22Rv1 (cell line): ENCODE data around the gene FAM180B.
A peak's percentile ranks its signal among the peaks of the same experiment; 100 is the strongest.

Source experiments
- CTCF ChIP-seq: fragments of 450-650 bp; IDR thresholded peaks from 2 replicates; pipeline ENCODE4 v1.5.1; 2017; ENCODE audit warnings: mild to moderate bottlenecking
- ZFX ChIP-seq: fragments of 450-650 bp; IDR thresholded peaks from 2 replicates; pipeline ENCODE4 v1.6.1; 2017; ENCODE audit warnings: antibody characterized with exemption, borderline replicate concordance

GRCh38 chr11:47617417-47617809 lies 30.9 kb downstream of the FAM180B start:
- TF ChIP-seq CTCF = 0 out of 2 replicates have a peak, but pooled peaks have one; percentile 15
- TF ChIP-seq ZFX = no peak
